ENCODE measurements around the gene APCDD1L.
A peak's percentile ranks its signal among the peaks of the same experiment; 100 is the strongest.

APCDD1L gene

DNA sequence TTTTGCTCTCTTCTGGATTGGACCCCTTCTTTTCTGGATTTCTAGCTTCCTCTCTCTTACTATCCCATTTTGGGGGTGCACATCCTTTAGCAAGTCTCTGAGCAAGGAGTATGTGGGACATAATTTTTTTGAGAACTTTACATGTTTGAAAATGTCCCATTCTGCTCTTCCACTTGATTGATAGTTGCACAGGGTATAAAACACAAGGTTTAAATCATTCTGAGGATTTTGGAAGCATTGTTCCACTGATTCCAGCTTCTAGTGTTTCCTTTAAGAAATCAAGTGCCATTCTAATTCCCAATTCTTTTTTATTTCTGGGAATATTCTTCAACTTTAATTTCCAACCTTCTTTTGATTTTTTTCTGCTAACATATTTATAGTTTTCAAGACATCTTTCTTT, 60.7 kb downstream of the APCDD1L start:
- Histone ChIP-seq H3K27me3 (replicated peaks; ENCODE audit: control insufficient read depth, insufficient read depth, low read length) (no peaks in the 10 kb centered on the region), H3K4me3 (ENCODE audit: low read length) (no peak overlapping the region), H3K4me1 (ENCODE audit: control insufficient read depth, insufficient read depth, low read length) (no peaks in the 10 kb centered on the region), H3K9ac (ENCODE audit: low read length) (no peak overlapping the region), H3K9me3 (ENCODE audit: control insufficient read depth, low read length) (peaks cover 6% of the 10 kb centered on the region), H3K36me3 (ENCODE audit: control insufficient read depth, insufficient read depth, low read length, severe bottlenecking) (peaks cover 13% of the 10 kb centered on the region)
- DNase-seq (ENCODE audit: low read depth): no peak

DNA sequence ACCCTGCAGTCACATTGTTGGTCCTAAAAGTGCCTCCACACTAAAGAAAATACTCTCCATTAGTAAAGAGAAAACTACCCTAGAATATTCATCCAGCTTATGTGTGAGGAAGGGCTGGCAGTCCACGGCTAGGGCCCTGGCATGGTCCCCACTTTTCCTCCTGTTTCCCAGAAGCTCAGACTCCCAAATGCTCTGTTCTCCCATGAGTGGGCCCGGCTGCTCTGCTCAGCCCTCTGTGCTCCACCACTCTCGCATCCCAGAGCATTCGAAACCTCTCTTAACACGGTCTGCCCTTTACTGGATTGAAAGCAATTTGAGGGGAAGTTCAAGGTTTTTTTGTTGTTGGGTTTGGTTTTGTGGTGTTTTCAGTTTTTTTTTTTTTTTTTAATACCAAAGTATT, 61.8 kb downstream of the APCDD1L start:
- no peak overlapping the region for H3K4me3 ChIP-seq (ENCODE audit: low read length)
- H3K9me3 ChIP-seq (ENCODE audit: control insufficient read depth, low read length): peaks cover 6% of the 10 kb centered on the region
- H3K27me3 ChIP-seq (replicated peaks; ENCODE audit: control insufficient read depth, insufficient read depth, low read length): no peaks in the 10 kb centered on the region
- no peaks in the 10 kb centered on the region for H3K4me1 ChIP-seq (ENCODE audit: control insufficient read depth, insufficient read depth, low read length)
- DNase-seq (ENCODE audit: low read depth): no peak
- no peak overlapping the region for H3K9ac ChIP-seq (ENCODE audit: low read length)
- H3K36me3 ChIP-seq (ENCODE audit: control insufficient read depth, insufficient read depth, low read length, severe bottlenecking): peaks cover 18% of the 10 kb centered on the region

DNA sequence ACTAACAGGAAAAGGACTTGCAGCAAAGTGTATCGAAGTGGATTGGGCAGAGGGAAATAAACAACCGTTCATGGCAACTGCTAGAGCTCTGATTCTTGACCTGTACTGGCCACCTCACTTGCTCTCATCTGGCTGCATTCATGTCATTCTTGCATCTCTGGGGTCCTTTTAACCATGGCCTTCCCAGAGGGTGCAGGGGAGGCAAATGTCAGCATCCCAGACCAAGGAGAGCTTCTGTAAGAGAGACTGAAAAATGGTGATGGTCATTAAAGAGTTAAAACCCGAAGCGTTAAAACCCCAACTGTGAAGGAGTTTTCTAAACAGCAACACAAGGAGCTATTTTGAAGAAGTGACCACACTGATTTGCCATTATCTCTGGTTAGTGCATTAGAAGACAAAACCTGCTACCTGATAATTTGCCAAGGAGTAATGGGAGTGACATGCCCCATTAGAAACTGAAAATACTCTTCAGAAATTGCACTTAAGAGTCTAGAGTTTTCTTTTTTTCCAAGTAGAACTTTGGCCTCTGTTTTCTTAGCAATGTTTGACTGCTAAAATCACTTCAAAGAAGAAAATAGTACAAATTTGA, 62.4 kb downstream of the APCDD1L start:
- Histone ChIP-seq H3K9ac (ENCODE audit: low read length) (no peak overlapping the region), H3K4me1 (ENCODE audit: control insufficient read depth, insufficient read depth, low read length) (no peaks in the 10 kb centered on the region), H3K9me3 (ENCODE audit: control insufficient read depth, low read length) (peaks cover 6% of the 10 kb centered on the region), H3K4me3 (ENCODE audit: low read length) (no peak overlapping the region), H3K27me3 (replicated peaks; ENCODE audit: control insufficient read depth, insufficient read depth, low read length) (no peaks in the 10 kb centered on the region), H3K36me3 (ENCODE audit: control insufficient read depth, insufficient read depth, low read length, severe bottlenecking) (peaks cover 18% of the 10 kb centered on the region)
- DNase-seq (ENCODE audit: low read depth): no peak

DNA sequence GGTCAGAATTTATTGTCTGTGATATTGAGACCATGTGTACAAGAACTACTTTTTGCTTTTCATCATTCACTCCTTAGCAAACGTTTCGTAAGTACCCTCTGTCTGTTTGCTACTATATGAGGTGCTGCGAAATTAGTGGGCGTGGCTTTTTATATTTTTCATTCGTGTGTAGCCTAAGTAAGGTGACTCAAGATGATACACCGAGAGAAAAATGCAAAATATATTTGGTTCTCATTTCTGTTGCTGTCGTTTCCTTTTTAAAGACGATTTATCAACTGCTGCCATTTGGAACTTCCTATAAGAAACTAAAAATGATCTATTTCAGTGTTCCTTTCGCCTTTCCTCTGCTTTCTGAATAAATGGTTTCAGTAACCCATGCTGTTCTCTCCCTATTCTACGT, 64.9 kb downstream of the APCDD1L start:
- H3K9ac ChIP-seq (ENCODE audit: low read length): no peak overlapping the region
- H3K9me3 ChIP-seq (ENCODE audit: control insufficient read depth, low read length): peaks cover 6% of the 10 kb centered on the region
- peaks cover 34% of the 10 kb centered on the region for H3K36me3 ChIP-seq (ENCODE audit: control insufficient read depth, insufficient read depth, low read length, severe bottlenecking)

DNA sequence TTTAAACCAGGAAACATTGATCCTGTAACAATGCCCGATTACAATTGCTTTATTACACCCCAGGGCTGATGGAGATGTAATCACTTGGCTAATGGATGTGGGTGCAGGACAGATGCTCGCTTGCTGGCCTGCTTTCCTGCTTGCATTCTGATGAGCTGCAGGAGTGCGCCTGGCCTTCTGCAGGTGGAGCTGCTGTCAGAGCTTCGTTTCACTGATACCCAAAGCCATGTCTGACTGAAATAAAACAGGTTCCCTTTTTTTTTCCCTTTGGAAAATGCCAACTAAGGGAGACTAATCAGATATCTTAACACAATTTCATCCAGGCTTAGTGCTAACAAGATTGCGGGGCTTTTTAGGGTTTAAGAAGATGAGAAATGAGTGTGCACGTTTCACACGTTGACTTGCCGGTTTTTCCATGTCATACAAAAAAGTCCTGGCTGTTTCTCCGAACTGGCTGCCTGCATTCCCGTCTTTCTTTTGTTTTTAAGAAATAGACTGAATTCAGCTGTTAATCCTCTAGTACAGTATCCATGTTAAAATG, 65.4 kb downstream of the APCDD1L start:
- no peak overlapping the region for H3K9ac ChIP-seq (ENCODE audit: low read length)
- peaks cover 39% of the 10 kb centered on the region for H3K36me3 ChIP-seq (ENCODE audit: control insufficient read depth, insufficient read depth, low read length, severe bottlenecking)
- H3K4me3 ChIP-seq (ENCODE audit: low read length): no peak overlapping the region
- no peaks in the 10 kb centered on the region for H3K27me3 ChIP-seq (replicated peaks; ENCODE audit: control insufficient read depth, insufficient read depth, low read length)
- H3K4me1 ChIP-seq (ENCODE audit: control insufficient read depth, insufficient read depth, low read length): no peaks in the 10 kb centered on the region
- peaks cover under 1% of the 10 kb centered on the region for H3K9me3 ChIP-seq (ENCODE audit: control insufficient read depth, low read length)
- no peak for DNase-seq (ENCODE audit: low read depth)

More for the DNA sequence above, 64.9 kb downstream of the APCDD1L start:
- Histone ChIP-seq H3K27me3 (replicated peaks; ENCODE audit: control insufficient read depth, insufficient read depth, low read length) (no peaks in the 10 kb centered on the region), H3K4me1 (ENCODE audit: control insufficient read depth, insufficient read depth, low read length) (no peaks in the 10 kb centered on the region), H3K4me3 (ENCODE audit: low read length) (no peak overlapping the region)
- DNase-seq (ENCODE audit: low read depth): no peak

DNA sequence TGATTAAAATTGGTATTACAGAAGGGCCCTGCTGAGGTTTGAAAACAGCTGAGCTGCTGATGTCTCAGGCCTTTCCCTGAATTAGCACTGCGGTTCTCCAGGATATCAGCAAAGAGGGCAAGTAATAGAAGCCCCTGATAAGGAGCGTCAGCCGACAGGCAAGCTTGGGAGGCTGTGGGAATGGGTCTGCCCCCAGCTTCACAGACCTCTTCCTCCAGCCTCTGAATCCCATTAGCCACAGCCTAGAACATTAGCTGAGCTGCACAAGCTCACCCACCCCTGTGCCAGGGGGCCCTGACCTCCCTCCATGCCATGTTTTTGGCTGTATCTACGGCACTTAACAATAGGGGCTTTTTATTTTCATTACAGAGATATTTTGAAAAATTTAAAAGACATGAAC, 66.2 kb downstream of the APCDD1L start:
- DNase-seq (ENCODE audit: low read depth): no peak
- Histone ChIP-seq H3K4me3 (ENCODE audit: low read length) (no peak overlapping the region), H3K9me3 (ENCODE audit: control insufficient read depth, low read length) (no peaks in the 10 kb centered on the region)

DNA sequence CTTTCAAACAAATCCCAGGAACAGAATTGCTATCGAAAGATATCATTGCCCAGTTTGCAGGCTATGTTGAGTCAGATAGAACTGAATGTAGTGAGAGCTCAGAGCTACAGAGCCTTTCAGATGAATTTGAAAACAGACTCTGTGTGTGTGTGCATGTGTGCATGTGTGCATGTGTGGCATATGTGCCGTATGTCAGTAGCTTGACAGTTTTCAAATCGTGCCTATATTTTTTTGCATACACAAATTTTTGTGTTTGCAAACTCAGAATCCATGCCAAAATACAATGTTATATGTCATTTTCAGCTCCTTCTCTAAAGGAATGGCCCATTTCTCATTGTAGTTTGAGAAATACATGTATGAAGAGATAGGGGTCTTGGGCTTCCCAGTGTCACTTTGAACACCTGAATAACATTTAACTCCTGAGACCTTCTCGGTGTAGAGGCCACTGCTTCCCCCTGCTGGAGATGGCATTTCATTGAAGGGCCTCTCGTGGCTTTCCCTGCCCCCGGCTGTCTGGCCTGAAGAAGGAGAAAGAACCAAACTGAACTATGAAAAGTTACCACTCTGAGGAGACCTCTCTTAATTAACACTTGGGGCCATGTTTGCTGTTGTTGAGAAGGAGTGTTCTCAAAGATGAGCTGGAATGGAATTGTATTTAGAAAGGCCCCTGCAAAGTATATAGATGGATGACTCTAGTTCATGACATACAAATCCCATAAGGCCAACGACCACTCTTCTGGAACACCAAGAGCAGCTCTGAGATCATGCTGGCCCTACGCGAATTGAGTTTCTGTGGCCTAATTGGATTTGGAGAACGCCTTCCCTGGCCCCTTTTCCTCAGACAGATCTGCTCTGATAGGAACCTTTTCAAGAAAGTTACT, 67.4 kb downstream of the APCDD1L start:
- Histone ChIP-seq H3K9ac (ENCODE audit: low read length) (no peak overlapping the region), H3K4me3 (ENCODE audit: low read length) (no peak overlapping the region), H3K27me3 (replicated peaks; ENCODE audit: control insufficient read depth, insufficient read depth, low read length) (no peaks in the 10 kb centered on the region), H3K36me3 (ENCODE audit: control insufficient read depth, insufficient read depth, low read length, severe bottlenecking) (peaks cover 53% of the 10 kb centered on the region), H3K4me1 (ENCODE audit: control insufficient read depth, insufficient read depth, low read length) (no peaks in the 10 kb centered on the region), H3K9me3 (ENCODE audit: control insufficient read depth, low read length) (no peaks in the 10 kb centered on the region)
- DNase-seq (ENCODE audit: low read depth): peak; percentile 74

More for the DNA sequence above, 66.2 kb downstream of the APCDD1L start:
- Histone ChIP-seq H3K9ac (ENCODE audit: low read length) (no peak overlapping the region), H3K4me1 (ENCODE audit: control insufficient read depth, insufficient read depth, low read length) (no peaks in the 10 kb centered on the region), H3K27me3 (replicated peaks; ENCODE audit: control insufficient read depth, insufficient read depth, low read length) (no peaks in the 10 kb centered on the region), H3K36me3 (ENCODE audit: control insufficient read depth, insufficient read depth, low read length, severe bottlenecking) (peaks cover 47% of the 10 kb centered on the region)

DNA sequence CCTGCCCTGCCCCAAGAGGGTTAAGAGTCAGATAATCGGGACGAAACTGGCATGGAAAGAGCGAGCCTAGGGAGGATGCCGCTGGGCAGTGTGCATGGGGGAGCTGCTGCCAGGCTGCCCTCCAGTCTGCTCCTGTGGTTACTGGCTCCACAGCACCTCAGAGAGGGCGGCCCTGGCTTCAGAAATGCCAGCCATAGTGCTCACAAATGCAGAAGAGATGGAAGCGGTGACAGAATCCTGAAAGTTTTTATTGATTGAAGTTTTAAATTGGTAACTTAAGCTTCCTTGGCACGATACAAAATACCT, 68.3 kb downstream of the APCDD1L start:
- Histone ChIP-seq H3K4me3 (ENCODE audit: low read length) (no peak overlapping the region), H3K27me3 (replicated peaks; ENCODE audit: control insufficient read depth, insufficient read depth, low read length) (no peaks in the 10 kb centered on the region), H3K4me1 (ENCODE audit: control insufficient read depth, insufficient read depth, low read length) (no peaks in the 10 kb centered on the region), H3K9ac (ENCODE audit: low read length) (no peak overlapping the region), H3K9me3 (ENCODE audit: control insufficient read depth, low read length) (no peaks in the 10 kb centered on the region), H3K36me3 (ENCODE audit: control insufficient read depth, insufficient read depth, low read length, severe bottlenecking) (peaks cover 54% of the 10 kb centered on the region)
- no peak for DNase-seq (ENCODE audit: low read depth)

DNA sequence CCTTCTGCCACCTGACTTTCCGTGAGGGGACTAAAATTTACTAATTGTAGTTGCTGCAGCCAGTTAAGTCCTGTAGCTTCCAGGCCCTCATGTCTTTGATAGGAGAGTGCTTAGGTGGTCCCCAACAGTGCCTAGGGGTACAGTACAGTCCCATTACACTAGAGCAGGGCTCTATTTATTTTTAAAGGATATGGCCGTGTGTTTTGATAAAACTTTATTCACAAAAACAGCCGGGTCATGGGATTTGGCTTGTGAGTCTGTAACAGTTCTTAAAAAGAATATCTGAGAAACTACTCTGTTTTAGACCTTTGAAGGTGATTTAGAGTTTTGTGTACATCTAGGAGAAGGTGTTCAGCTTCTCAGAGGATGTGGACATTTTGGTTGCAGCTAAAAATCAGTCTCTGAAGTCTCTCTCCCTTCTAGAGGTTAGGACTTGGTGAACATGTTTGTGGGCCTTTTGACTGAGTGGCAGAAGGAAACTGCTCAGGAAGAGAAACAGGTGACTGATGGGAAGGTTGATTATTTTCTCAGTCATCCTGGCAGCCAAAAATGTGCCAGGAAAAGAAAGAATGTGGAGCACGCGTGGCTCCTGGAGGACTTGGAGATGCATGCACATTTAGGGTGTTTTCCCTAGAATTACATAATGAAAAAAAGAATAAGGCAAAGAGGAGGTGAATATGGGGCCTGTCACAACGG, 68.8 kb downstream of the APCDD1L start:
- H3K4me1 ChIP-seq (ENCODE audit: control insufficient read depth, insufficient read depth, low read length): no peaks in the 10 kb centered on the region
- H3K27me3 ChIP-seq (replicated peaks; ENCODE audit: control insufficient read depth, insufficient read depth, low read length): no peaks in the 10 kb centered on the region
- H3K36me3 ChIP-seq (ENCODE audit: control insufficient read depth, insufficient read depth, low read length, severe bottlenecking): peaks cover 50% of the 10 kb centered on the region
- no peak overlapping the region for H3K4me3 ChIP-seq (ENCODE audit: low read length)
- no peak overlapping the region for H3K9ac ChIP-seq (ENCODE audit: low read length)
- no peak for DNase-seq (ENCODE audit: low read depth)
- H3K9me3 ChIP-seq (ENCODE audit: control insufficient read depth, low read length): no peaks in the 10 kb centered on the region

DNA sequence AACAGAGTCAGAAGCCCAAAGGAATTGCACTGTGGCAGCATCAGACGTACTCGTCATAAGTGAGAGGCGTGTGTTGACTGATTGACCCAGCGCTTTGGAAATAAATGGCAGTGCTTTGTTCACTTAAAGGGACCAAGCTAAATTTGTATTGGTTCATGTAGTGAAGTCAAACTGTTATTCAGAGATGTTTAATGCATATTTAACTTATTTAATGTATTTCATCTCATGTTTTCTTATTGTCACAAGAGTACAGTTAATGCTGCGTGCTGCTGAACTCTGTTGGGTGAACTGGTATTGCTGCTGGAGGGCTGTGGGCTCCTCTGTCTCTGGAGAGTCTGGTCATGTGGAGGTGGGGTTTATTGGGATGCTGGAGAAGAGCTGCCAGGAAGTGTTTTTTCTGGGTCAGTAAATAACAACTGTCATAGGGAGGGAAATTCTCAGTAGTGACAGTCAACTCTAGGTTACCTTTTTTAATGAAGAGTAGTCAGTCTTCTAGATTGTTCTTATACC, 70.4 kb downstream of the APCDD1L start:
- DNase-seq (ENCODE audit: low read depth): no peak
- Histone ChIP-seq H3K36me3 (ENCODE audit: control insufficient read depth, insufficient read depth, low read length, severe bottlenecking) (peaks cover 49% of the 10 kb centered on the region), H3K4me1 (ENCODE audit: control insufficient read depth, insufficient read depth, low read length) (peaks cover 10% of the 10 kb centered on the region), H3K9ac (ENCODE audit: low read length) (no peak overlapping the region), H3K27me3 (replicated peaks; ENCODE audit: control insufficient read depth, insufficient read depth, low read length) (no peaks in the 10 kb centered on the region), H3K9me3 (ENCODE audit: control insufficient read depth, low read length) (no peaks in the 10 kb centered on the region), H3K4me3 (ENCODE audit: low read length) (no peak overlapping the region)

DNA sequence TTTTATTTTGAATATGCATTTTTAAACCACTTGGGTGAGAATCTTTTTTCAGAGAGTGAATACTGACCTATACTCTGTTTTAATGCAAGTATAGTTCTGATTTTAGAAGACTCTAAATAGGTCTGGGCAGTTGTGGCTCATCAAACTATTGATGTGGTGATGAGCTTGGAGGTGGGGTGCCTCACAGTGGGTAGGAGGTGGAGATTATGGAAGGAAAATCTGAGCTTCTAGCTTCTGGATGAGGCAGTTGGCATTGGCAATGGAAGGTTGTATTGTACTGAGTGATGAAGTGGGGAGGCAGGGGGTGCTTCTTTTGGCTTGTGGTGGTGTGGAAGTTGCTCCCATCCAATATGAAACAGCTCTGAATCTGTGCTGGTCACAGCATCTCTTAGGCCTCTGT, 73.5 kb downstream of the APCDD1L start:
- no peak overlapping the region for H3K4me3 ChIP-seq (ENCODE audit: low read length)
- no peak for DNase-seq (ENCODE audit: low read depth)
- peaks cover 42% of the 10 kb centered on the region for H3K36me3 ChIP-seq (ENCODE audit: control insufficient read depth, insufficient read depth, low read length, severe bottlenecking)

More for the DNA sequence above, 73.5 kb downstream of the APCDD1L start:
- Histone ChIP-seq H3K4me1 (ENCODE audit: control insufficient read depth, insufficient read depth, low read length) (peaks cover 18% of the 10 kb centered on the region), H3K9ac (ENCODE audit: low read length) (no peak overlapping the region), H3K9me3 (ENCODE audit: control insufficient read depth, low read length) (no peaks in the 10 kb centered on the region), H3K27me3 (replicated peaks; ENCODE audit: control insufficient read depth, insufficient read depth, low read length) (no peaks in the 10 kb centered on the region)

Data from adipocyte (in vitro differentiated cells).